ENCODE measurements around the gene RIMBP2.
"Not testable (repeated sequence)": the region's sequence is repeated elsewhere in the genome, so short reads cannot be mapped to it uniquely, and the experiment has no call there.

Gene RIMBP2

GRCh38 chr12:130589540-130590317, 126.4 kb downstream of the RIMBP2 start:
- DNase-seq: no peak

DNA sequence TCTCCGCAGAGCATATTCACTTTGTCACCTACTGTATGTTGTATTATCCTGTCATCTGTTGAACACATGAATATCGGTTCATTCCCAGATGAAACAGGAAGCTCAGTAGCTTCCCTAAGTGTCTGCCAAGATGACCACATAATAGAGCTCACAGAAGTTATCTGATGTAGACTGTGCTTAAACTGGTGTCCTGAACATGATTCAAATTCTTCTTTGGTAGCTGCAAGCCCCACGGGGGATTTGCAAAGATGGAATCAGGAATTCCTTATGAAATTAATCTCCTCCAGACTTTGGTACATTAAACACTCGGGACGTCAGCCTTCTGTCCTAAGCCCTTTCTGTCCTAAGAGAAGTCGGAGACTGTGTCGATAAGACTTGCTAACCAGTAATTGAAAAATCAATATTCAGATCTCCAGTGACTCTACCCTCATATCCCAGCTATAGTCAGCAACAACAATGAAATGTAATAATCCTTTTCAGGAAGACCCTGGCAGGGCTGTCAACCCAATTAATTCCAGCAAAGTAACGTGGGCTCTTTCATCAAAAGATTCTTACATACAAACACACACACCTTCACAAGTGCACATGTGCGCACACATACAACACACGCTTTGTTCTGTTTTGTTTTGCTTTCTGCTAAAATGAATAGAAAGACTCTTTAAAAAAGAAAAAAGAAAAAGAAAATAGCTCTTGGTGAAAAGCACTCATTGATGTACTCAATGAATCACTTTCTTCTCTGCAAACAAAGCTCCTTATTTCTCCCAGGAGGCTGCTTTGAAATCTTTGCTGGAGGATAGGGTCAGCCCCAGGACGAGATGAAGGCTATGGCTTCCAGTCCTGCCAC, 127.2 kb downstream of the RIMBP2 start:
- DNase-seq: no peak

DNA sequence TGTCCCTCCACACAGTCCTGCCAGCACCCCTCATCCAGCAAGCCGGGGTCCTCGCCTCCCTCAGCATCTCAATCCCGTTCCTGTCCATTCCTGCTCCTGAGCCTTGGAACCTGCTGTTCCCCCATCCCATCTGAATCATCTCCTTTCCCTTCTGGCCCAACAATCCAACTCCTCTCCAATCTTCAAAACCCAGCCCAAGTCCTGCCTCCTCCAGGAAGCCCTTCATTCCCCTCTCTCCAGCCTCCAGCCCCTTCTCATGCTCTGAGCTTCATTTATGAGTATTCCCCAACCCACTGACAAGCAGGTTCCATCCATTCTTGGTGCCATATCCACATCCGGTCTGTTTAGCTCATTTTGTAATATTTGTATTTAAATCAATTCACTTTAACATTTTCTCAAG, 128.1 kb downstream of the RIMBP2 start:
- no peak for DNase-seq

DNA sequence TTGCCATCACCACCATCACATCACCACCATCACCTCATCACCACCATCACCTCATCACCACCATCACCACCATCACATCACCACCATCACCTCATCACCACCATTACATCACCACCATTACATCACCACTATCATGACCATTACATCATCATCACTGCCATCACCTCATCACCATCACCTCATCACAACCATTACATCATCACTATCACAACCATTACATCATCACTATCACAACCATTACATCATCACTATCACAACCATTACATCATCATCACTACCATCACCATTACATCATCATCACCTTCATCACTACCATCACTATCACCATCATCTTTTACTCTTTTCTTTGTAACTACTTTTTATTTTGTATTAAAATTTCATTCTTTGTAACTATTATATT, 131.6 kb downstream of the RIMBP2 start:
- not testable (repeated sequence) for DNase-seq

DNA sequence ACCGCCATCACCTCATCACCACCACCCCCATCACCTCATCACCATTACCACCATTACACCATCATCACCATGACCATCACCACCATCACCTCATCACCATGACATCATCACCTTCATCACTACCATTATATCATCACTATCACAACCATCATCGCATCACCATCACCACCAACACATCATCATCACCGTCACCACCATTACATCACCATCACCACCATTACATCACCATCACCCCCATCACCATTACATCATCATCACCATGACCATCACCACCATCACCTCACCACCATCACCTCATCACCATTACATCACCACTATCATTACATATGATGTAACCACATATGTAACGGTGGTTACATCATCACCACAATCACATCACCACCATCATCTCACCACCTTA, 132.3 kb downstream of the RIMBP2 start:
- no peak for DNase-seq

DNA sequence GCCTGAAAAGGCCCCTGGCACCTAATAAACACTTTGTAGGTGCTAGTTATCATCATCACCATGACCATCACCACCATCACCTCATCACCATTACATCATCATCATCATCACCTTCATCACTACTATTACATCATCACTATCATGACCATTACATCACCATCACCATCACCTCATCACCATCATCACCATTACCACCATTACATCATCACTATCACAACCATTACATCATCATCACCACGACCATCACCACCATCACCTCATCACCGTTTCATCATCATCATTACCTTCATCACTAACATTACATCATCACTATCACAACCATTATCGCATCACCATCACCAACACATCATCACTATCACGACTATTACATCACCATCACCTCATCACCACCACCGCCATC, 132.8 kb downstream of the RIMBP2 start:
- no peak for DNase-seq

DNA sequence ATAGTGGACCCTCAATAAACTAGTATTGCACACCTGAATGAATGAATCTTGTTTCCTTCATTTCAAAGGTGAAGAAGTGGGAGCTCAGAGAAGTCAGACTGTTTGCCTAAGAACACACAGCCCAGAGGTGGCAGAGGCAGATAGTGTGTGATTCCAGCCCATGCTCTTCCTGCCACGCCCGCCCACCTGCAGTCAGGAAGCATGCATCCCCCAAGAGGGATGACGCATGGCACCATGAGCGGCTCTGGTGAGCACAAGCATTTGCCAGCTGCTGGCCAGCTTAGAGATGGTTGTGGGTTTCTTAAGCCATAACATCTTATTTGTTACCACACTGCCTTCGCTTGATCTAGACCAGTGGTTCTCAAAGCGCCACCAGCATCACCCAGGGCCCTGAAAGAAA, 133.8 kb downstream of the RIMBP2 start:
- no peak for DNase-seq

GRCh38 chr12:130581782-130582181, 134.3 kb downstream of the RIMBP2 start:
- no peak for DNase-seq

DNA sequence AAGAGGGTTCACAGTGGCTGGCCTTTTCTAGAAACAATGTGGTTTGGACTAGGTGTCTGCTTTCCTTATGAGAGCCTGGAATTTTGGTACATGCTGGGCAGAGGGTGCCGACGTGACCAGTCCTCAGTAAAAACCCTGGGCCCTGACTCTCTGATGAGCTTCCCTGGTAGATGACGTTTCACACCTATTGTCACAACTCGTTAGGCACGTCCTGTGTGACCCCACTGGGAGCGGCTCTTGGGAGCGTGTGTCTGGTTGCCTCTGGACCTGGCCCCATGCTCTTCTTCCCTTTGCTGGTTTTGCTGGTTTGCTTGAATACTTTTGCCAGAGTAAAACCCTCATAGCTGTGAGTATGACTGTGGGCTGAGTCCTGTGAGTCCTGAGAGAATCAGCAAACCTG, 136.9 kb downstream of the RIMBP2 start:
- DNase-seq: no peak

DNA sequence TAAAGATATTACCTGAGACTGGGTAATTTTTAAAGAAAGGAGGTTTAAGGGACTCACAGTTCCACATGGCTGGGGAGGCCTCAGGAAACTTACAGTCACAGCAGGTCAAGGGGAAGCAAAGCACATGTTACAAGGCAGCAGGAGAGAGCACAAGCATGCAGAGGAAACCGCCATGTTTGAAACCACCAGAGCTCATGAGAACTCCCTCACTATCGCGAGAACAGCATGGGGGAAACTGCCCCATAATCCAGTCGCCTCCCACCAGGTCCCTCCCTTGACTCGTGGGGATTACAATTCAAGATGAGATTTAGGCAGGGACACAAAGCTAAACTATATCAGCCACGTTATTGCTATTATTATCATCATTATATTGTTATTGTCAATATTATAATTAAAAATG, 138.7 kb downstream of the RIMBP2 start:
- no peak for DNase-seq

- DNase-seq: no peak
Observed at GRCh38 chr12:130576371-130576816, 139.7 kb downstream of the RIMBP2 start.

DNA sequence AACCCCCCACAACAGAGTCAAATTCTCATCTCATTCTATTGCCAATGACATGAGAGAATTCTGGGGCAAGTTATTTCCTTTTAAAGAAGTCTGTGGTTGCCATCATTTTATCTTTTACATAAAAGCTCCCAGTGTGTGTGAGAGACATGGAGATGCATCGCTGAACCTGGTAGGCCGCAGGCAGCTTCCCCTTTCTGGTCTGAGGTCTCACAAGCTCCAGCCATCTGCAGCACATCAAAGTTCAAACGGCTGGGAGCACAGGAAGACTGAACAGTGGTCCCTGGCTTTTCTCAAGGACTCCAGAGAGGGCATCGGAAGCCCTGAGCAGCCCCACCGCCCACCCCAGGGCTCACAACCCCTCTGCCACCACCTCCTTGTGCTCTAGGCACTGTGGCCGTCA, 141.7 kb downstream of the RIMBP2 start:
- no peak for DNase-seq

DNA sequence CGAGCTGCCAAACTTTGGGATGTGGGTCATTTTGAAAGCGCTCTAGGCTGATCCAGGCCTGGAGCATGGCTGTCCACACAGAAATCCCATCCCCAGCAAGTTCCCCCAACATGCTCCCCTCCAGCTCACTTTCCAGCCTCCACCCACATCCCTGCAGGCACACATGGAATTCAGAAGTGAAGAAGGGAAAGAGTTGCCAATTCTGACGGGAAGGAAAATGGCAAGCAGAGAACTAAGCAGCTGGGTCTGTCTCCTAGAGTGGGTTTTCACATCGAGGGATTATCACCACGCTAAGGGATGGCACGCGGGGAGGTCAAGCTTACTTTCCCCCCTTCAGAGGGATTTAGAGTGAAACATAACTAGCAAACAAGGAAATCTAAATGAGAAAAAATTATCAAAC, 142.3 kb downstream of the RIMBP2 start:
- no peak for DNase-seq

GRCh38 chr12:130573235-130573634, 142.9 kb downstream of the RIMBP2 start:
- no peak for DNase-seq

- no peak for DNase-seq
Observed at GRCh38 chr12:130572553-130572952, 143.5 kb downstream of the RIMBP2 start.

DNA sequence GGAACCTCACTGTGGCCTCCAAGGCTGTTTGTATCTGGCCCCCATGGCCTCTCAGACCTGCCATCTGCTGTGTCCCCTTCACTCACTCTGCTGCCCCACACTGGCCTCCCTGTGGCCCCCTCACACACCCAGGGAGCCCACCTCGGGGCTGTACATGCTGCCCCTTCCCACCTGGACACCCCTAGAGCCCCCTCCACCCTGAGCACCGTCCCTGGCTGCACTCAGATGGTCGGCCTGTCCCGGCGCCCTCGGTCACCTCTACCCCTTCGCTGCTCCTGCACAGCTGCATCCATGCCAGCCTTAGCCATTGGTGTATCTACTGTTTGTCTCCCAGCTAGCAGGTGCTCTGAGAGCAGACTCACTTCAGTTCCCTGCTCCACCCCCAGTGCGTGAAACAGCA, 144.4 kb downstream of the RIMBP2 start:
- DNase-seq: no peak

DNA sequence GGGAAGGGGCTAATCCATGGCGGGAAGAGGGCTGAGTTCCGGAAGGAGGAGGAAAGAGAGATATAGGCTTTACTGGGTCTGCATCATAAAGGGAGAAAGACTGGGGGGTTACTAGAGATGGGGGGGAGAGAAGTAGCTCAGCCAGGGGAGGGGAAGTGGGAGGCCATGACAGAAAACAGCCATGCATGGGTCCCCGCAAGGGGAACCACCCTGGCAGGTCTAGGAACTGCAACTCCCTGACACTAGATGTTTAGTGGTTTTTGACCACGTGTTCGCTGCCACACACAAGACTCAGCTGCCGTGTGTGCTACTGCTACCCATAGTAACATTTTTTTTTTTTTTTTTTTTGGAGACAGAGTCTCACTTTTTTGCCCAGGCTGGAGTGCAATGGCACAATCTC, 145.0 kb downstream of the RIMBP2 start:
- DNase-seq: no peak

- no peak for DNase-seq
Observed at GRCh38 chr12:130569521-130569920, 146.6 kb downstream of the RIMBP2 start.

GRCh38 chr12:130568501-130568900, 147.6 kb downstream of the RIMBP2 start:
- DNase-seq: no peak

DNA sequence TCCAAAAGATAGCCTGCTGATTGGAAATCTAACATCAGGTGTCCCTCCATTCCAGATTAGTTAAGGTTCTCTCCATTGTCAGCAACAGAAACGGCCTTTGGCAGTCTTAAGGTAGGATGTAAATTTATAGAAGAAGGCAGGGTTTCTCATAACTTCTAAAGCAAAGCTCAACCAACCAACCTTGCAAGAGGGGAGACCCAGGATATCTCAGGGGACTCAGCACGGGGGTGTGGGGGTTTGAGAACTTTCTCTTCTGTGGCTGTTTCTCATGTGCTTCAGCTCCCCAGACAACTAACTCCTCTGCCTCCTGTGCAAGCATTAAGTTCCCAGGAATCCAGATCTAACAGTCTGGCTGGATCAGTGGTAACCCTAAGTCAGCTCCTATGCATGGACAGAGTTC, 148.1 kb downstream of the RIMBP2 start:
- no peak for DNase-seq

DNA sequence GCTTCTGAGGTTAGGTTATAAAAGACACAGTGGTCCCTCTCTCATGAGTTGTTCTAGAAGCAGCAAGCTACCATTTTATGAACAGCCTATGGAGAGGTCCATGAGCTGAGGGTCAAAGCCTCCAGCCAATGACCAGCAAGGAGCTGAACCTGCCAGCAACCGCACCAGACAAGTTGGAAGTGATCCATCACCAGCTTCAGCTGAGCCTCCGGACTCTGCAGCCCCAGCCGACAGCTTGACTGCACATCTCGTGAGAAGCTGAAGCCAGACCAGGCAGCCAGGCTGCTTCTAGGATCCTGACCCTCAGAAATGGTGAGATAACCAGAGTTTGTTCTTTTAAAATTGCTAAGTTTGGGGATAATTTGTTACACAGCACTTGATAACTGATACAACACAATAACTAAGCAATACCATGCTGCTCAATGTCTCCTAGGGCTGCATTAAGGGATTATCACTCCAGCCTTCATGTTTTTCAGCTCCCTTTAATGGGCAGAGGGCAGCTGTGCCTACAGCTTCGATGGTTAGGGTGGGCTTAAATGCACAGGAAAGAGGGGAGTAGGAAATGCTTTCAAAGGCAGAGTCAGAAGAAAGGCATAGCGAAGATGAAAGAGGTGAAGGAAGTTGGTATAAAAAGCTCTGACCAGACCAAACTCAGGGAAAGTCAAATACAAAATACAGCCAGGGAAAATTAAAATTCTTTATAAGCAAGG, 149.5 kb downstream of the RIMBP2 start:
- DNase-seq: no peak

DNA sequence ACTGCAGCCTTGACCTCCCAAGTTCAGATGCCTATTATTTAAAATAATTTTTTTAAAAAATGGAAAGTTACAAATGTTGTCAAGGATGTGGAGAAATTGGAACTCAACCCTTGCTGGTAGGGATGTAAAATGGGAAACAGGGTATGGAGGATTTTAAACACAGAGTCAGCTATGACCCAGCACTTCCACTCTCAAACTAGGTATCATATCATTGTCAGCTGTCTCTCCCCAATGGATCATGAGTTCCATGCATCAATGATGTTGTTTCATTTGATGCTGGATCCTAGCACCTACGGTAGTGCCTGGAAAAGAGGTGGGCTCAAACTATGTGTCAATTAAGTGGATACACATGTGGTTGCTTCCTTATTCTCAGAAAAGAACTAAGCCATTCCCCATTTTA, 150.9 kb downstream of the RIMBP2 start:
- DNase-seq: no peak

DNA sequence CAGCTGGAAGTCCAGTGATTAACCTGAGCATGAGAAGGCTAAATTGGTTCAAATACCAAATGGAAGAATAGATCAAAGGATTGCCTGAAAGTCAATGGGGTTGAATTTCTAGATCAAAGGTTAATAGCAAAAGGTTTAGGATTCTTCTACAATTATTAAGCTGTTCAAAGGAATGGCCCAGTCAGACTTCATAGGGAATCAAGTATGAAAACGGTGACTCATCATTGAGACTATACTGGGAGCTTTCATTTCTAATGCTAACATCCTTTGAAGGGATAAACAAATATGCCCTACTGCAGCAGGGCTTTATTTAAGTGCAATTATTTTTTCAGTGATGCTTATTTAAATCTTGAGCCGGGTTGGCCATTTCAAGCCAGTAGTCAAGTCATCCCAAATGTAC, 152.8 kb downstream of the RIMBP2 start:
- DNase-seq: no peak

DNA sequence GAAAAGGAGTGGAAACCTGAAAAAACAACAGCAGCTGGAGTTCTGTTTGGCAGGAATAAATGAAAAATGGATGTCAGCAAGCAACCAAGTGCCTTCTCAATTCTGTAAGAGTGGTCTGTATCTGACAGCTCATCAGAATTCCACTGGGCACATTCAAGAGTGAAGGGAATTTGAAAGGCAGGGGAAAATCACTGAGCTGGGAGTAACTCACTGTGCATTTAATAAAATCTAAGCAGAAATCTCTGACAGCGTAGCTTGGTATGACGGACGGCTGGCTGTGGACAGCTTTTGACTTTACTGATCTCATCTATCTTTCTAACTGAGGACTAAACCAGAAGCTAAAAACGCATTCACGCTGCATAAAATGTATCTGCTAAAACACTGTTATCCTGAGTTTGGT, 153.4 kb downstream of the RIMBP2 start:
- no peak for DNase-seq
